T follicular helper cell (primary cell): ENCODE measurements around the gene LGALS12.
"Not testable (repeated sequence)": the region's sequence is repeated elsewhere in the genome, so short reads cannot be mapped to it uniquely, and the experiment has no call there.

Source experiments
- DNase-seq: peaks from one replicate; pipeline ENCODE4 v3.0.0-alpha.2; 2020; ENCODE audit warnings: low read depth

The LGALS12 gene

DNA sequence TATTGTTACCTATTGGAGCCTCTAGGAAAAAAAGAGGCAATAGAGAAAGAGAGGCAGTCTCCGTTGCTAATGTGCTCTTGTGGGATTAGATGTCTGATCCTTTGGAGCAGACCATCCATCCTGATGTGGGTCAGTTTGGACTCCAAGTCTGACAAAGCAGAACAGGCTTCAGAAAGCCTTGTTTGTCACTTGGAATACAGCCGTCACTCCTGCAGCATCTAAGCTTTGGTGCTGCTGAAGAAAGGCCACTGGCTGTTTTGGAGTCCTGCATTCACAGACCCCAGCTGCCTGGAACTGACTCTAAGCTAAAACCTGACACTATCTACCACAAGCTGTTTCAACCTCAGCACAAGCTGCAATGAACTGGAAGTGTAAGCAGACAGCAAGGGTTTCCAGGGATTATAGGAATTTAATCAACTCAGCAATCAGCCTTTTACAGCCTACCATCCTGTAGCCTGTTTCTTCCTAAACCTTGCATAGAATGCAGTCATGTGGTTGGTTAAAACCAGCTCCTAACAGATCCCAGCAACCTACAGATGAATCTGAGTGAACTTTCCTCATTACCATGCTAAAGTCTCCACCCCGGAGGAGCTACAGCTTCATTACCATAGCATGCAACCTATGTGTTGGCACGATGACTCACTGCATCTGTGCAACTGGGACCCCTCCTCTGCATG, 27.1 kb downstream of the LGALS12 start:
- DNase-seq, result no peak

GRCh38 chr11:63534076-63534475, 28.2 kb downstream of the LGALS12 start:
- DNase-seq, result no peak

DNA sequence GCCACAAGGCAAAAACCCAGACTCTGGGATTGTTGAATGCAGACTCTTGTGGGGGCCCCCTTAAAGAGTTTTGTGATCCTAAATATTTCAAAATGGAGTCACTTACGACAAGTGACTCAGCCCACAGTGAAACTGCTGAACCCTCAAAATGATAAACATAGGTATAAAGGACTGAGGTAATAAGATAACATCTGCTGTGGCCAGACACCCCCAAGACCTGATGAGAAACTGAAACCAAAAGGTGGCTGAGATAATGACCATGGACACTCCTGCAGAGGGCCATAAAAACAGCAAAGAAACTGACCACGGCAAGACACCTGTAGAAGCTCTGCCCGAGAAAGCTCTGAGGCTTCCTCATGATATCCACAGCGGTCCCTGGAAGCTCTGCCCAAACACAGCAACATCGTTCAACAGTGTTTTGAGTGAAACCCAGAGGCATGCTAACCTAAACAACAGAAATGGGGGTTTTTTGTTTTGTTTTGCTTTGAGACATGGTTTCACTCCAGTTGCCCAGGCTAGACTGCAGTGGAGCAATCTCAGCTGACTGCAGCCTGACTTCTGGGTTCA, 29.1 kb downstream of the LGALS12 start:
- no peak for DNase-seq

GRCh38 chr11:63535734-63536133, 29.9 kb downstream of the LGALS12 start:
- no peak for DNase-seq

- peak; percentile 20 for DNase-seq
These were observed 30.9 kb downstream of the LGALS12 start, which contains the start of gene PLAAT4 for GRCh38 chr11:63536669-63537292. TSS of gene PLAAT4 (plus strand) at chr11:63536808. CDS start at chr11:63536869, 61 bp downstream.

DNA sequence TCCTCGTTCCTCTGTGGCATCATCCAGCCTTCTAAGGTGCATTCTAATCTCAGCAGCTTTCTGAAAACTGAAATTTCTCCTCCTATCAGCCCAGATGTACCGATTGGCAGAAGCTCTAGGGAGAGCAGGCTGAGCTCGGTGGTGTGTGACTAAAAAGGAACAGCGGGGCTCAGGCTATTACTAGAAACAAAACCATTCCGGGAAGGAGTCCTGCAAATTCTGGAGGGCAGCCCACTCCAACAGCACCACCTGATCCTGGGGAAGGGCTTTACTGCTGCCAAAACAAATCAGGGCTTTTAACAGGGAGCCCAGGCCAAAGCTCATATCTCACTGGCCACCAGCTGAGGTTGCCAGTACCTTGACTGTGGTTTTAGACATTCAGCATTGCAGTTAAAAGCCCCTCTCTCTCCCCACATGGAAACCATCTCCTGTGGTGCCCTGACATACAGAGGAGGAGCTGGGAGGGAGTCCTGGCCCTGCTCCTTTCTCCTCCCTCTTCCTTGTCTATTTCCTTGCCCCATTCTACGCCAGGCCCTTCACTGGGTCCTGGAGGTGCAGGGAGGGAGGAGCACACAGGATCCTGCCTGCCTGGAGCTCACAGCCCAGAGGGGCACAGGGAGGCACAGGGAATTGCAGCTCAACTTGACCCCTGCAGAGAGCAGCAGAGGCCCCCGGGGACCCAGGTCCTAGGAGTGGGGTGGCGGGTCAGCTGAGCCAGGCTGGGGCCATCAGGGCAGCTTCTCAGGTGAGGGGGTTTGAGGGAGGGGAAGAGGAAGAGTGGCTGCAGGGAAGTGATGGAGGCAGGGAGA, 31.6 kb downstream of the LGALS12 start:
- no peak for DNase-seq

DNA sequence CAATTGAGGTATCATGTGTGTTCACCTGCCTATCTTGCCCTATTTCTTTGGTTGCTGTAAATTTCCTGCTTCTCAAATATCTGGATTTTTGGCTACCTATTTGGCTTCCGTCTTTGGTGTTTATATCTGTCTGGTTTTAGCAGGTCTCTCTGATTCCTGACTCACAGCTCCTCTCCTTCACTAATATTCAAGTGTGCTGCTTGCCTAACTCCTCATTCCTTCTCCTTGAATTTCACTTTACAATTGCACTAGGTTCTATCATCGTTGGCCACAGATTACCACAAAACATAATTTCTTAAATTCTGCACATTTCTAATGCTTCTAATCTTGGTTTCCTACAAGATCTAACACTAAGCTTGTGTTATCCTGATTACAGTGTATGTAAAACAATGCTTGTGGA, 36.6 kb downstream of the LGALS12 start:
- not testable (repeated sequence) for DNase-seq

DNA sequence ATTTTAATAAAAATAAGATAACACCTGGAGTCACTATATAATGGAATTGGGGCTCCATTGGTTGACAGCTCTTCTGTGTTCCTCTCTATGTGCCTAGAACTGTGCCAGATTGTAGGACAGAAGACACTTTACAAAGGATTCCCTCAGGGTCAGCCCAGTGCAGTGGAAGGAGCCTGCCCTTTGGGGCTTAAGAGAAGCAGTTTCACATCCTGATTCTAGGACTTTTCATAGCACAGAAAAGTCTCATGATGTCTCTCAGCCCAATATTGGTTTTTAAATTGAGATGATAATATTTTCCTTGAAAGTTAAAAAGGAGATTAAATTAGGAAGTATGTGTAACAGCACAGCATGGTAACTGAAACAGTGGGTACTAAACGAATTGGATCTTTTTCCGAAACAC, 37.8 kb downstream of the LGALS12 start:
- no peak for DNase-seq

GRCh38 chr11:63547061-63547460, 41.2 kb downstream of the LGALS12 start:
- no peak for DNase-seq

DNA sequence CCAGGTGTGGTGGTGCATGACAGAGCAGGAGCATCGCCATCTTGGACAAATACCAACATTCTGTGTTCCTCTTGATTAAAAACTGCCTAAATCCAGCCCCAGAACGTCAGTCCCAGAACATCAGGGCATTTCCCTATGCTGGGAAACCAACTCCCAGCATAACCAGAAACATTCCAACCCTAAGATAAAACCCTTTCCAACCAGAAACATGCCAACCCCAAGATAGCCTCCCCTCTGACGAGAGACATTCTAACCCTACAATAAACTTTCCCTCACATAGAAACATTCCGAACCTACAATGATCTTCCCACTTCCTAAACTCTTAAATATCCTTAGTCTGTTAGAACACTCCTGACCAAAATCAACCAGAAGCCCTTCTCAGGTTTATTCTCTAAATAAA, 42.3 kb downstream of the LGALS12 start:
- DNase-seq, result no peak

- DNase-seq, result no peak
These were observed 43.5 kb downstream of the LGALS12 start for GRCh38 chr11:63549411-63549810.

DNA sequence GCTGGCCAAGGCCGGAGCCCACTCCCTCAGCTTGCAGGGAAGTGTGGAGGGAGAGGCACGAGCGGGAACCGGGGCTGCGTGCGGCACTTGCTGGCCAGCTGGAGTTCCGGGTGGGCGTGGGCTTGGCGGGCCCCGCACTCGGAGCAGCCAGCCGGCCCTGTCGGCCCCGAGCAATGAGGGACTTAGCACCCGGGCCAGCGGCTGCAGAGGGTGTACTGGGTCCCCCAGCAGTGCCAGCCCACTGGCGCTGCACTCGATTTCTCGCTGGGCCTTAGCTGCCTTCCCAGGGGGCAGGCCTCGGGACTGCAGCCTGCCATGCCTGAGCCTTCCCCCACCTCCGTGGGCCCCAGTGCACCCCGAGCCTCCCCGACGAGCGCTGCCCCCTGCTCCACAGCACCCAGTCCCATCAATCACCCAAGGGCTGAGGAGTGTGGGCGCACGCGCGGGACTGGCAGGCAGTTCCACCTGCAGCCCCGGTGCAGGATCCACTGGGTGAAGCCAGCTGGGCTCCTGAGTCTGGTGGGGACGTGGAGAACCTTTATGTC, 44.3 kb downstream of the LGALS12 start:
- not testable (repeated sequence) for DNase-seq

GRCh38 chr11:63551091-63551888, 45.4 kb downstream of the LGALS12 start:
- no peak for DNase-seq

- no peak for DNase-seq
These were observed 46.0 kb downstream of the LGALS12 start for GRCh38 chr11:63551889-63552266.

DNA sequence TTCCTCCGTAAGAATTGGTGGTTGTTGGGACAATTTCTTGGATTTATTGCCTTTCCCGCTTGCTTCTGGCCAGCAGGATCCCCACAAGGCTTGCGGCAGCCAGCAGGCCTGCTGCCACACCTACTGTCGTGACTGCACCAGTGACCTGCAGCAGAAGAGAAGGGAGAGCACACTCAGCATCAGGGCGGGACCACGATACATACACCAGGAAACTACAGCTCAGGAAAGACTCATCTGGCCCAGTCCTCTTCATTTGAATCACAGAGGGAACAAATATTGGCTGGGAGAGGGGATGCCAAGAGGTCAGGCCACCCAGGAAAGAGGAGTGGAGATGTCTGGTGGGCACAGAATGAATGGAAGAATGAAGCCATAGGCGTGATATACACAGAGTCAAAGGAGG, 47.0 kb downstream of the LGALS12 start:
- DNase-seq, result no peak

- DNase-seq, result peak; percentile 28
These were observed 47.9 kb downstream of the LGALS12 start for GRCh38 chr11:63553759-63554158.

DNA sequence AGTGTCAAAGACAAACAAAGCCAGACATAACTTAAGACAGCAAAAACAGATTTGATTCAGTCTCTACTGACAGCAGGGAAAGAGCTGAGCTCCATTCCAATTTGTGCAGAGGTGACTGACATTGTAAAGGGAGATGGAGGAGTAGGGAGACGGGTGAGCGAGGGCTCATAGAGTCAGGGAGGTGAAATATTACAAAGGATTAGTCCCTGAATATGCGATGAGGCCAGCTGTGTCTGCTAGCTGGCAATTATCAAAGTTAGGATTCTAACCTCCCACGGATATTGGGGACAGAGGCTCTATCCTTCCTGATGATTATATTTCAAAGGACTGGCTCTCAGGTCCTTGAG, 49.0 kb downstream of the LGALS12 start:
- DNase-seq, result no peak

- no peak for DNase-seq
These were observed 50.6 kb downstream of the LGALS12 start for GRCh38 chr11:63556404-63557013.

DNA sequence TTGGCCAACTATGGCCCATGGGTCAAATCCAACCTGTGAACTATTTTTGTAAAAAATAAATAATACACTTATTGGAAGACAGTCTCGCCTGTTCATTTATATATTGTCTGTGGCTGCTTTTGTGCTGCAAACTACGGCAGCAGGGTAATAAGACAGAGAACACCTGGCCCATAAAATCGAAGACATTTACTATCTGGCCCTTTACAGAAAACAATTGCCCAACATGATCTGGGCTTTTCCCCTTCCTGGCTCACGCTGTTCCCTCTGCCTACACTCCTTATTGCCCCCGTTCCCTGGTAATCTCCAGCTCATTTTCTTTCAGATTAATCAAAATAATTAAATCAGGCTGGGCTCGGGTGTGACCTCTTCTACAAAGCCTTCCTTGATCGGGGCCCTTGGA, 51.7 kb downstream of the LGALS12 start:
- no peak for DNase-seq

DNA sequence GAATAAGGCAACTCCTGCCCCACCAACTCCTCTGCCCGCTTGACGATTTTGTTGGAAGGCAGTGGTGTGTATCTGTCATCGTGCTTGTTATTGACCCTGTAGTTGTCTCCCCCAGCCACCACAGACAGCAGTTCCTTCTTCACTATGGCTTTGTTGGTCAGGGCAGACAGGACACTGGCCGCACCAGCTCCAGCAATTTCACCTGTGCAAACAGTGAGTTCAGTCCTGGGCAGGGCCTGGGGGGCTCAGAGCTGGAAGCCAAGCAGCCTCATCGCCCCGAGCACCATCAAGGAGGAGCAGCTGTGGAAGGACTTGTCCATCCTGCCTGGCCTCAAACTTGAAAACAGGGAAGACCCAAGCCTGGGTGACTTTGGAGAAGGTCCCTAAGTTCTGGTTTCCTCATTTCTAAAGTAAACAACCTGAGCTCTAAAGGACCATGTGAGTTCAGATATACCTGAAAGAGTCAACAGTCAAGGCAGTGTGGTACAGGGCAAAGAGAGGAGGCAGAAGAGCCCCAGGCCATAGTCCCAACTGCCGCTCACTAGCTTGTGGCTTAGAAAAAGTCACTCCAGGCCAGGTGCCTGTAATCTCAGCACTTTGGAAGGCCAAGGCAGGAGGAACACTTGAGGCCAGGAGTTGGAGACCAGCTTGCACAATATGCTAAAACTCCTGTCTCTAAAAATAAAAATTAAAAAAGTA, 52.7 kb downstream of the LGALS12 start:
- DNase-seq, result no peak
